GM12878 (cell line): ENCODE measurements around the gene RNU2-63P. TPM values are rescaled to one million over a fixed set of nuclear protein-coding genes. Genes with fewer than 3 reads are reported as not detected.

ENCODE experiments used
- ATAC-seq: fragments of 200-7000 bp; cut with Tn5 transposase; 3 replicates; pipeline ENCODE4 v1.9.1; 2020; ENCODE audit warnings: mild to moderate bottlenecking, moderate library complexity
- BruUV-seq: library from RNA; stranded (reverse); fragments of 400-500 nt; replicated peaks from 2 replicates; lab custom pipeline; 2021; lab: Mats Ljungman, UMichigan
- CTCF ChIA-PET: fragments of 300-600 bp; sonication (Branson Sonifier 250); formaldehyde crosslinking; extraction: SDS; loops from one replicate; lab custom pipeline; 2021; ENCODE audit warnings: inconsistent platforms; lab: Yijun Ruan, JAX
- POLR2A ChIA-PET: fragments of 350-600 bp; formaldehyde crosslinking; extraction: SDS; loops from one replicate; lab custom pipeline; 2021; ENCODE audit warnings: inconsistent platforms; lab: Charles Lee
- RAD21 ChIA-PET: fragments of 300-600 bp; sonication (Branson Sonifier 250); formaldehyde crosslinking; loops from one replicate; lab custom pipeline; 2023; ENCODE audit warnings: antibody characterized with exemption; ENCODE audit not compliant: unreplicated experiment; lab: Charles Lee
- SMC1A ChIA-PET: fragments of 300-600 bp; sonication (Branson Sonifier 250); formaldehyde crosslinking; loops from one replicate; lab custom pipeline; 2023; ENCODE audit not compliant: unreplicated experiment, uncharacterized antibody; lab: Charles Lee
- DNase-seq: peaks from one replicate; pipeline ENCODE4 v3.0.0-alpha.2; 2011; ENCODE audit warnings: low read depth, low spot score
- FAIRE-seq: peaks from 3 replicates; lab custom pipeline; 2011; peaks lifted over from hg19 to GRCh38; lab: Jason Lieb, UNC
- H2AFZ ChIP-seq: 2 replicates; pipeline ENCODE4 v1.6.0; 2011; ENCODE audit warnings: low read depth, low read length, control low read depth; ENCODE audit not compliant: control insufficient read depth
- H3K27ac ChIP-seq: 2 replicates; pipeline ENCODE4 v1.5.1; 2011; ENCODE audit warnings: control low read depth; ENCODE audit not compliant: control insufficient read depth, insufficient read depth
- H3K27me3 ChIP-seq, 2 experiments: replicated peaks in 1 of 2; 2 replicates each; pipeline versions ENCODE4 v1.6.0 to v1.6.1; 2011; ENCODE audit warnings: low read length in 1 of 2; ENCODE audit not compliant: control insufficient read depth in 2 of 2, insufficient read depth in 2 of 2
- H3K36me3 ChIP-seq, 2 experiments: 2 replicates each; pipeline ENCODE4 v1.5.1; 2011; ENCODE audit warnings: low read length in 1 of 2; ENCODE audit not compliant: control insufficient read depth in 2 of 2, insufficient read depth in 2 of 2
- H3K4me1 ChIP-seq: 2 replicates; pipeline ENCODE4 v1.6.1; 2011; ENCODE audit warnings: mild to moderate bottlenecking, low read length, moderate library complexity, mixed read lengths; ENCODE audit not compliant: control insufficient read depth, insufficient read depth
- H3K4me2 ChIP-seq: 2 replicates; pipeline ENCODE4 v1.6.0; 2011; ENCODE audit warnings: control low read depth; ENCODE audit not compliant: control insufficient read depth, insufficient read depth
- H3K4me3 ChIP-seq: fragments of 200-600 bp; sonication (generic); 2 replicates; pipeline ENCODE4 v1.5.1; 2016
- H3K79me2 ChIP-seq: 2 replicates; pipeline ENCODE4 v1.6.0; 2011; ENCODE audit warnings: low read length; ENCODE audit not compliant: control insufficient read depth, insufficient read depth
- H3K9ac ChIP-seq: 2 replicates; pipeline ENCODE4 v1.8.0; 2011; ENCODE audit warnings: low read length, control low read depth, mixed read lengths; ENCODE audit not compliant: control insufficient read depth, insufficient read depth
- H3K9me3 ChIP-seq: replicated peaks from 3 replicates; pipeline ENCODE4 v1.5.1; 2011; ENCODE audit warnings: mild to moderate bottlenecking, low read length; ENCODE audit not compliant: control insufficient read depth, insufficient read depth
- H4K20me1 ChIP-seq: 2 replicates; pipeline ENCODE4 v1.6.0; 2011; ENCODE audit not compliant: control insufficient read depth, insufficient read depth
- BCL11A ChIP-seq: IDR thresholded peaks from 2 replicates; pipeline ENCODE4 v1.6.1; 2011; ENCODE audit warnings: low read depth, low read length
- BCLAF1 ChIP-seq: fragments of 450-650 bp; IDR thresholded peaks from 2 replicates; pipeline ENCODE4 v1.6.1; 2017; ENCODE audit warnings: antibody characterized with exemption, mild to moderate bottlenecking, moderate library complexity
- CHD2 ChIP-seq: IDR thresholded peaks from 2 replicates; pipeline ENCODE4 v1.6.1; 2011; ENCODE audit warnings: low read depth, low read length, improper control_type of control experiment, borderline replicate concordance
- CUX1 ChIP-seq: IDR thresholded peaks from 2 replicates; pipeline ENCODE4 v1.6.1; 2012; ENCODE audit warnings: improper control_type of control experiment, low read depth, low read length; ENCODE audit not compliant: insufficient replicate concordance
- HDAC6 ChIP-seq: fragments of 200-600 bp; sonication (generic); IDR thresholded peaks from one replicate; pipeline ENCODE4 v1.8.0; 2017; ENCODE audit warnings: antibody characterized with exemption; ENCODE audit not compliant: unreplicated experiment
- MTA2 ChIP-seq: fragments of 450-650 bp; IDR thresholded peaks from 2 replicates; pipeline ENCODE4 v1.6.1; 2016; ENCODE audit warnings: low read depth, mild to moderate bottlenecking, moderate library complexity
- SPI1 ChIP-seq: IDR thresholded peaks from 2 replicates; pipeline ENCODE4 v1.6.1; 2011; ENCODE audit warnings: low read depth, mild to moderate bottlenecking, low read length, moderate library complexity, borderline replicate concordance; ENCODE audit not compliant: insufficient read depth
- STAT3 ChIP-seq: IDR thresholded peaks from 2 replicates; pipeline ENCODE4 v1.6.1; 2011; ENCODE audit warnings: low read depth, low read length, improper control_type of control experiment
- SUZ12 ChIP-seq: fragments of 200-600 bp; sonication (generic); IDR thresholded peaks from one replicate; pipeline ENCODE4 v1.6.1; 2018; ENCODE audit warnings: antibody characterized with exemption, mild to moderate bottlenecking; ENCODE audit not compliant: unreplicated experiment
- TCF7 ChIP-seq: IDR thresholded peaks from 2 replicates; pipeline ENCODE4 v1.6.1; 2014; ENCODE audit warnings: antibody characterized with exemption, borderline replicate concordance
- WGBS: methylation state at CpG from one replicate; pipeline ENCODE4 v1.1.6; 2016; ENCODE audit warnings: low lambda C conversion rate; ENCODE audit not compliant: insufficient replicate concordance, insufficient coverage; ENCODE audit errors: missing lambda C conversion rate; 5-methylcytosine and 5-hydroxymethylcytosine counted together
- in situ Hi-C: fragments of 300-500 bp; cut with MboI; formaldehyde crosslinking; loops from 9 replicates; pipeline ENCODE4 v1.14.3; 2018; ENCODE audit warnings: mixed read lengths
- intact Hi-C: fragments of 100-400 bp; cut with micrococcal nuclease; formaldehyde crosslinking; loops from one replicate; pipeline ENCODE4 v1.14.2; 2022; ENCODE audit not compliant: unreplicated experiment
- polyA plus RNA-seq, 11 experiments: library from polyadenylated mRNA; depleted of rRNA in 4 of 11; unstranded in 6 of 11; stranded (reverse) in 5 of 11; fragments of >200 nt; fragmentation: Nextera tagmentation in 4 of 11; fragmentation: Illumina TruSeq in 1 of 11; extraction: Ambion mirVana in 4 of 11; extraction: Trizol in 1 of 11; gene quantifications; 1 replicate in 1 of 11; 2 replicates in 10 of 11; pipeline versions ENCODE4 v1.2.1 to v1.2.3, GENCODE V29; 2011 to 2016; ENCODE audit warnings: inconsistent platforms in 2 of 11, missing spikeins in 2 of 11, low read depth in 1 of 11
- total RNA-seq, 4 experiments: library from RNA; depleted of rRNA in 3 of 4; stranded (reverse); fragments of >200 nt in 3 of 4; fragmentation: Illumina TruSeq in 1 of 4; extraction: Trizol in 1 of 4; gene quantifications; 2 replicates each; pipeline versions ENCODE4 v1.2.1 to v1.2.3, GENCODE V29; 2013 to 2021

Gene RNU2-63P
- total and polyA plus RNA-seq, 10 of the 15 experiments (the other 5 are each of a cell fraction or from before 2014, with no cell fraction given): 10.7 to 117 (median 12.3) TPM; not detected in 5

GRCh38 chr2:88024509-88024908, 8.2 kb upstream of the RNU2-63P start (continued):
- TF ChIP-seq BCLAF1 (no peak), SPI1 (no peak)

DNA sequence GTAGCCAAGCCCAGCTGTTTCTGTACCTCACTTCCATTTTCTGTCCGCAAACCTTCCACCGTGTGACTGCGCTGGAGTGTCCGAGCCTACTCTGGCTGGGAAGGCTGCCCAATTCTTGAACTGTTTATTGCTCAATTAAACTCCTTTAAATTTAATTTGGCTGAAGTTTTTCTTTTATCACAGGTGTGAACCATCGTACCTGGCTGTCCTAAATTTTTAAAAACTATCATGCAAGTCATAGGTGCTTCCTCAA, 6.2 kb upstream of the RNU2-63P start:
- no peak for DNase-seq
- no peak for ATAC-seq
- no peak for FAIRE-seq
- CTCF ChIA-PET: interaction anchor here (0.6 kb wide), 1 partner anchor 64 kb away, joined by 4 read pairs; no protein-coding TSS in a partner anchor
- in situ Hi-C loops: loop anchor here (25.0 kb wide), 1 partner anchor 535 kb away; no protein-coding TSS in a partner anchor
- H3K4me2 ChIP-seq: no peak overlapping the region
- H3K4me1 ChIP-seq: no peaks in the 10 kb centered on the region
- no peak for TF ChIP-seq MTA2
- no peak for TF ChIP-seq TCF7
- no peak for TF ChIP-seq CUX1
- no peak for TF ChIP-seq CHD2
- TF ChIP-seq SUZ12: no peak
- TF ChIP-seq HDAC6: no peak
- no peak for TF ChIP-seq BCL11A
- no peak for TF ChIP-seq STAT3
- TF ChIP-seq, all 136 proteins: peak for 0
- no peak overlapping the region for H3K9ac ChIP-seq
- RAD21 ChIA-PET: no interaction called here
- no TSS peak for BruUV-seq
- no peaks in the 10 kb centered on the region for H4K20me1 ChIP-seq
- H3K9me3 ChIP-seq: no peaks in the 10 kb centered on the region; the same call in 1 of the 3 replicates
- H3K4me3 ChIP-seq: no peak overlapping the region
- intact Hi-C loops: no loop called here
- POLR2A ChIA-PET: no interaction called here
- no peaks in the 10 kb centered on the region for H3K36me3 ChIP-seq
- 96% methylated on average over 5 of the region's 5 CpGs for WGBS
- H2AFZ ChIP-seq: no peak overlapping the region
- H3K79me2 ChIP-seq: no peaks in the 10 kb centered on the region
- SMC1A ChIA-PET: no interaction called here
- H3K27me3 ChIP-seq: no peaks in the 10 kb centered on the region
- no peak overlapping the region for H3K27ac ChIP-seq
